CD4-positive, alpha-beta T cell treated with Interleukin-6 at 100 ng/mL for 8 hours (primary cell): ENCODE data around the gene MFAP3.

ENCODE experiments used
- DNase-seq: peaks from one replicate; pipeline ENCODE4 v3.0.0-alpha.2; 2020; ENCODE audit warnings: mixed read lengths, low spot score

Gene MFAP3

DNA sequence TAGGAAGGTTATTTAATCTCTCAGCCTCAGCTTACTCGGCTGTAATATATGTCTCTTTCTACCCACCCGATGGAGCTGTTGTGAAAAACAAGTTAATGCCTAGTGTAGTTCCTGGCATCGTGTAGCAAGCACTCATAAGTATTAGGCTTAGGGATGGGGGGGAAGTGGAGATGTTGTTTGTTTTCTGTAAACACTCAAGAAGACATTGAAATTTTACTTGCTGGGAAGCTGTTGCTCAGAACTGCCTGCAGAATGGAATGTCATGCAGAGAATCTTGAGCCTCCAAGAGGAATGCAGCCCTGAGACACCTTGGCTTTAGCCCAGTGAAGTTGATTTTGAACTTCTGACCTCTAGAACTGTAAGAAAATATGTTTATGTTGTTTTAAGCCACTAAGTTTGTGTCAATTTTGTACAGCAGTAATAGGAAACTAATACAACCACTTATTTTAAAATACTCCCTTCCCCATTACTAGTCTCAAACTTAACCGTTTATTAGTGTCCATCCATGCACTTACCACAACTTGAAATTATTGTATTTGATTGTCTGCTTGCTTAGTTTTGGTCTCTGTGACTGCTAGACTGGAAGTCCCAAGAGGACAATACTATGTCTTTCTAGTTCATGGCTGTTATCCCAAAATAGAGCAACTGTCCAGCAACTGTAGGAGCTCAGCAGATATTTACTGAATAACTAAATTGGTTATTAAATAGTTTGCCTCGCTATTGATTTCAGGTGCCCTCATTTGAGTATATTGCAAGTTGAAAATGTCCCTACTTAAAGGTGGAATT, 53.8 kb downstream of the MFAP3 start:
- DNase-seq: no peak

DNA sequence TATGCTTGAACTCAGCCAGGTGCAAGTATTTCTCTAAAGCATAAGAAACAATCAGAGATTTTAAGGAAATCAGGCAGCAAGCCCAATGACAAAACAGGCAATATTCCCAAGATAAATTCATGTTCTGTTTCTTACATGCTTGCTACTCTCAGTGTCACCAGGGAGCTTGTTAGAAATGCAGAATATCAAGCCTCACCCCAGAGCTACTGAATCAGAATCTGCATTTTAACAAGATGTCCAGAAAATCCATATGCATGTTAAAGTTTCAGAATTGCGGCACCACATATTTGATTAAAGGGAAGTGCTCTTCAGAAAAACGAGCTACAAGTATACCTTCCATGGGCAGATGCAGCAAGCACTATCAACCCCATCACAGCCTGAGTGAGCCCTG, 54.4 kb downstream of the MFAP3 start:
- DNase-seq: no peak

DNA sequence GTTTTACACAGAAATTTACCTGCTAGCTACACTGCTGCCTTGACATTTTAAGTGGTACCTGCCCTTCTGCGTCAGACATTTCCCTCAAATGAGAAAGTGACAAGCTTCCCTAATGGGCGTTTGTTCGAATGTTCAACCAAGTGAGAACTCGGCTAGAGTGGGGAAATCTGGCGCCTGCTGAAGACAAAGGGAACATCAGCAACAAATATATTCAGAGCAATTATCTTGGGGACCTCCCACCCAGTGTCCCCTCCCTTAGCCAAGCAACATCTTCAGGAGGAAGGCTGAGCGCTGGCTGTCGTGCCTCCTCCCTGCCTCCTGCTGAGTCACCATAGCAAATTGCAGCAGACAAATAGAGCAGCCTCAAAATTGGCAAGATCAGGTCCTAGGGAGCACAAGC, 57.1 kb downstream of the MFAP3 start:
- DNase-seq: no peak

DNA sequence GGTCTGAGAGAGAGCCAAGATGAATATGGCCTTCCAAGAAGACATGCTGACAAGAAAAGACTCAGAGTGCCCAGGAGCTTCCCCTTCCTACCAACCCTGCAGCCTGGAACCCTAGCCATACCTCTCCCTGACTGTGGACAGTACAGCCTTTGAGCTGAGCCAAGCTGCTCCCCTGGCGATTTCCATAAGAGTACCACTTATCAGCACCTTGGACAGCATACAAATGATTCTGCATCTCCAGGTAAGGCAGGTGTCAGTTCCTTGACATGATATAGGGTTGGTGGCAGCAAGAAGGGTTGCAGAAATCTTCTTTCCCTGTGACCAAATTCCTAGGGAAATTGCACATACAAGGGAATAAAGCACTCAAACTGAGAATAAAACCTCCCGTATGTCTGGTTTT, 58.3 kb downstream of the MFAP3 start:
- DNase-seq: no peak

DNA sequence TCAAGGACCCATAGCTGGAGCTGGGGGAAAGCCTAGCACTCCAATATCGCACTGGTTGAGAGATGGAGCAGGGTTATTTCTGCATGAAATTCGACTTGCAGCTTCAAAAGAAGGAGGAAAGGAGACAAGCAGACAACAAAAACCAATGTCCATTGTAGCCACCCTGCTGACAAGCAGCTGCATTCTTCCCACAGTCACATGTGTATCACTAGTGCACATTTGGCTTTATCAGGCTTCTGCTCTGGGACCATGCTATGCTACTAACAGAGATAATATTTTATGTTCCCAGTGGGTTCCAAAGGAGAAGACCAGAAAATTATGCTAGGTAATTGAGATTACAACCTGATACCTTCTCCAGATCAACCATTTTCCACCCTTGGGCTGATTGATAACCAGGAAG, 59.7 kb downstream of the MFAP3 start:
- DNase-seq: no peak

DNA sequence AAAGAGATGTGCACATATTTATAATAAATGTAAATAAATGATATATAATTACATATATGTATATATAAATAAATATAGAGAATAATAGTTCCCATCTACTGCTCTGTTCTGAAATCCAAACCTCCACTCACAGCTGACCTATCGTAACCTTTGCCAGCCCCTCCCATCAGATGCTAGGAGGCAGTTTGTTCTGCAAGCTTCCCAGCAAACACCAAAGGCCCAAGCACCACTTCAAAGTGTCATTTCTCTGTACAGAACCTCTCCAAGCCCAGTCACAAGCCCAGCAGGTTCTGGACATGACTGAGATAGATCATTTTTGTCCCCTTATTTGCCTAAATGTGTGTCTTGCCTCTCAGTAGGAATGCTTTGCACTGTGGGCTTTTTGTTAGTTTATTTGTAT, 62.4 kb downstream of the MFAP3 start:
- DNase-seq: no peak

DNA sequence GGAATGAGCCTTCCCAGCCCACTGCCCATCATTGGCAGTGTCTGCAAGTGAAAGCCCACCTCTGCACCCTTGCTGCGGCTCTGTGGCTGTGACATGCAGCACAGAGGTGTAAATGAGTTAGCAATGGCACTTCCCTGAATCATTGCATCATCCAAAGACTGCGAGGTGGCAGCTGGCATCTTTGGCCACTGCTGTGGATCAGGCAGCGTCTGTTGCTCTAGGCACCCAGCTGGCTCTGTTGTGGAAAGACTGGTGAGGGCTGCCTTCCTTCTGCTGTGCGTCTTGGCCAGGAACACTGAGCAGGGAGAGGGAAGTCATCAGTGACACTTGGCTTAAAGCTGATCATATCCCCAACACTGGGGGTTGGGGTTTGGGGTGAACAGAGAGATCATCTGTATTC, 64.5 kb downstream of the MFAP3 start:
- no peak for DNase-seq
